Ramos (cell line): Measurements from ENCODE around the gene SF3A2.
"Not testable (repeated sequence)": the region's sequence is repeated elsewhere in the genome, so short reads cannot be mapped to it uniquely, and the experiment has no call there.

ENCODE experiments used
- in situ Hi-C: fragments of 300-500 bp; cut with MboI; formaldehyde crosslinking; loops from one replicate; pipeline ENCODE4 v1.14.3; 2022; ENCODE audit warnings: low sequenced_read_pairs; ENCODE audit not compliant: unreplicated experiment

Gene SF3A2

DNA sequence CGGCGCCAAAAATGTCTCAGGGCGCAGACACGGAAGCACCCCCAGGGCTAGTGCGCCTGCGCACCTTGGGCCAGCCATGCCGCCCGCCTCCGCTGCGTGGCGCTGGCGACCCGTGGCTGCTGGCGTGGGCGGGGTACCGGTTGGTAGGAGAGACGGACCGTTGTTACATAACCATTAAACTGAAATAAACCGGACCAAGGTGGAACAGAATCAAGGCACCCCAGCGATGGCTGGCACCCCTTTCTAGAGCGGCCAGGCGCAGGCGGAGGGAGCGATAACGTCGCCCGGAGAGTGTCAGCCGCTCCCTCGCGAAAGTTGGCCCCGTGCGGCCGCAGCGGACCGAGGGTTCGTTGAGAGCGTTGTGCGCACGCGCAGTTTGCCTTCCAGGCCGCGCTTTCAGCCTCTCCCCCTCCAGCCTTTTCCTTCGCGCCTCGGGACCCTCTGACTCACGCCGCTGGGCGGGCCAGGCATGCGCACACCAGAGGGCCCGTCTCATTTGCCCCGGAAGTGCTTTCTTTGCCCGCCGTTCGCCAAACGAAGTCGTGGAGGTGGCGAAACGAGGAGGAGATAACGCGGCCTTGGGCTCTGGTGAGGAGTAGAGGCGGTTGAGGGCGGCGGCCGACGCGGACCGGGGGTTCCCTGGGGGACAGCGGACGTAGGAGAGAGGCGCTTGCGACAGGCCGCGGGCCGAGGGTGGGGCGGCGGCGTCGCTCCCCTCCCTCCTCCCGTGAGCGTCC, at the start of gene SF3A2, which contains the start of gene PLEKHJ1:
Gene SF3A2 (plus strand): TSS at position 511 of the 737 bp plus-strand sequence. CDS start 6,595 bp downstream, outside the sequence.
Gene PLEKHJ1 (minus strand): TSS at position 16 of the 737 bp plus-strand sequence. CDS start 81 bp downstream, outside the sequence.
- in situ Hi-C loops: loop anchor here (10.0 kb wide), 1 partner anchor 378 kb away; no protein-coding TSS in a partner anchor

- in situ Hi-C loops: no loop called here
These were observed 49.5 kb upstream of the SF3A2 start for GRCh38 chr19:2187159-2187558.

DNA sequence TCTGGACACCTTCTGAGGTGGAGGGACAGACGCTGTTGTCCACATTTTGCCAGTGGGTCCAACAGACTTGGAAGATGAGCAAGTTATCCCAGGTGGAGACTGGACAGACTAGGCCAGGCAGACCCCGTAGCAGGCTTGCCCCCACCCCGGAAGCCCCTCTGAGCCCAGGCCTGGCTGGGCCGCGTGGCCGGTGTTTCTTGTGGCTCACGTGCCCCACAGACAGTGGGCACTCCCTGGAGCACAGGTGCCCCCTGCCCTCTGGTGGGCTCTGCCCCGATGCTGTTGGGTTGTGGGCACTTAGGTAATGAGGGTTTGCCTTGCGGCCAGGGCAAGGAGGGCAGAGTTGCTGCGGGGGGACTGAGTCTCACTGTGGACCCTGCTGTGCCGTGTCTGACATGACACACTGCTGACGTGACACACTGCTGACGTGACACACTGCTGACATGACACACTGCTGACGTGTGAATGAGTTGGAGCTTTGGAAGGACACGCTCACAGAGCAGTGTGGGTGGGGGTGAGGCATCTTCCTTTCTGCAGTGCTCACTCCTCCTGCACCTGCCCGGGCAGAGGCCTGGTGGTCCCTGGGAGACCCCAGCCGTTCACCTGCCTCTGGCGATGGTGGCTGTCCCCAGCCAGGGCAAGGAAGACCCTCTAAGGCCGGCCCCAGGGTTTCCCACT, 47.8 kb upstream of the SF3A2 start:
- in situ Hi-C loops: no loop called here

- in situ Hi-C loops: no loop called here
These were observed 46.7 kb upstream of the SF3A2 start for GRCh38 chr19:2189880-2190279.

DNA sequence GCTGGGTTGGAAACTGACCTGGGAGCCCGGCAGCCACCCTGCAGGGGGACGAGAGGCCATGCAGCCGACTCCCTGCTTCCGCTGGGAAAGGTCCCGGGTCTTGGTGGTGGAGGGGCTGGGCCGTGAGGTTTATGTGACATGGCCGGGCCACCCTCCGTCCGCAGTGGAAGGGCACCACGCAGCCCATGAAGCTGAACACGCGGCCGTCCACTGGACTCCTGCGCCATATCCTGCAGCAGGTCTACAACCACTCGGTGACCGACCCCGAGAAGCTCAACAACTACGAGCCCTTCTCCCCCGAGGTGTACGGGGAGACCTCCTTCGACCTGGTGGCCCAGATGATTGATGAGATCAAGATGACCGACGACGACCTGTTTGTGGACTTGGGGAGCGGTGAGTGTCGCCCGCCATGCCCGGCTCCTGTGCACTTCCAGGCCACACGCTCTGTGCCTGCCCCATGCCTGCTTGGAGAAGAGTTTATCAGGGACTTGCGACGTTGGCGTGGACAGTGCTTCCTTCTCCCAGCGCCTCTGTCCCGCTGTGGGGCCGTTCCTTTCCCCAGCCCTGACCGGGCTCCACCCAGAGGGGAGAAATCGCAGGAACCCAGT, 45.7 kb upstream of the SF3A2 start:
- in situ Hi-C loops: no loop called here

- in situ Hi-C loops: no loop called here
These were observed 44.9 kb upstream of the SF3A2 start for GRCh38 chr19:2191456-2192310.

DNA sequence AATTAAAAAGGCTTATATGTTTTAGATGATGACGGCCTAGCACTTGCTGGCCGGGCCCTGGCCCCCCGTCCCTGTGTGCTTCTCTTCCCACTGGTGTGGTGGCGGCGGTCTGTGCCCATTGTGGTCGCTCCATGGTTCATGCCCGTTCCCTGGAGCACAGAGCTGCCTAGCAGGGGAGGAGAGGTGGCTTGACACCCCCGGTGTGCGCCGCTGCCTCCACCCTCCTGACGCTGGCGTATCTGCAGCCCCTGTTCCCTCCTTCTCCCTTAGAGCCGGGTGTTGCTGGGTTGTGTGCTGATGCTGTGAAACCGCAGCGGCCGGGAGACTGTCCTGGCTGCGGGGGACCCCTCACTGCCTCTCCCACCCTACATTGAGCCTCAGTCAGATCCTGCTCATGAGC, 43.8 kb upstream of the SF3A2 start:
- in situ Hi-C loops: no loop called here

DNA sequence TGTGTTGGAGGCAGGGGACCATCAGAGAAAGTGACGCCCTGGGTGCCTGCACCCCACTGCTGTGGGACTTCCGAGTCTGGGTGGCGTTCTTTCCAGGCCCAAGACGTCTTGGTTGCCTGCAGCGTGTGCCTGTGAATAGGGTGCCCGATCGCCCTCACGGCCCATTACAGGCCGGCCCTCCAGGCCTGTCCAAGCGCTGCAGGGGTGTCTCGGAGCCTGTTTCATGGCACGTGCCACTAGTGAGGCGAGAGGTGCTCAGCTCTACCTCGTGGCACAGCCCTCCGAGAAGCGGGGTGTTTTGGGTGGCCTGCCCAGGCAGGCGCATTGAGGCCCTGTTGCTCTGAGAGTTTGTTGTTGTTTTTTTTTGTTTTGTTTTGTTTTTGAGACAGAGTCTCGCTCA, 42.8 kb upstream of the SF3A2 start:
- in situ Hi-C loops: no loop called here

GRCh38 chr19:2194513-2195078, 42.0 kb upstream of the SF3A2 start:
- in situ Hi-C loops: no loop called here

GRCh38 chr19:2195361-2195760, 41.3 kb upstream of the SF3A2 start:
- in situ Hi-C loops: no loop called here

- in situ Hi-C loops: no loop called here
These were observed 40.7 kb upstream of the SF3A2 start for GRCh38 chr19:2195914-2196313.

DNA sequence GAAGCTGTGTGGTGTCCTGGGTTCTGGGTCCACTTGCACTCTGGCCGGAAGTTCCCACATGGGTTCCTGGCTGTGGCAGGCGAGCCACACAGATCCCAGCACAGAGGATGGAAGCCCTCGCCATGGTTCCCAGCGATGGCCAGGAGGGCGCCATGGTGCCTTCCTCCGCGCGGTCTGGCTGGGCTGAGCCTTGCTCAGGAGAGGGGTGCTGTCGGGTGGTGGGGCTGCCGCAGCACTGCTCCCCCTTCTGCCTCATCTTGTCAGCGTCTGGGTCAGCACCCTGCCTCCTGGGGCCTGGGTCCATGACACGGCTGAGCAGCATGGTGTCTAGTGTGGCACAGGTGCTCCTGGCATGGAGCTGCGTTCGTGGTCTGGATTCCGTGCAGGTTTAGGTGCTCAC, 39.4 kb upstream of the SF3A2 start:
- in situ Hi-C loops: no loop called here

GRCh38 chr19:2198317-2198716, 38.3 kb upstream of the SF3A2 start:
- in situ Hi-C loops: no loop called here

- in situ Hi-C loops: no loop called here
These were observed 37.4 kb upstream of the SF3A2 start for GRCh38 chr19:2199215-2199614.

GRCh38 chr19:2199861-2200623, 36.6 kb upstream of the SF3A2 start:
- in situ Hi-C loops: no loop called here

DNA sequence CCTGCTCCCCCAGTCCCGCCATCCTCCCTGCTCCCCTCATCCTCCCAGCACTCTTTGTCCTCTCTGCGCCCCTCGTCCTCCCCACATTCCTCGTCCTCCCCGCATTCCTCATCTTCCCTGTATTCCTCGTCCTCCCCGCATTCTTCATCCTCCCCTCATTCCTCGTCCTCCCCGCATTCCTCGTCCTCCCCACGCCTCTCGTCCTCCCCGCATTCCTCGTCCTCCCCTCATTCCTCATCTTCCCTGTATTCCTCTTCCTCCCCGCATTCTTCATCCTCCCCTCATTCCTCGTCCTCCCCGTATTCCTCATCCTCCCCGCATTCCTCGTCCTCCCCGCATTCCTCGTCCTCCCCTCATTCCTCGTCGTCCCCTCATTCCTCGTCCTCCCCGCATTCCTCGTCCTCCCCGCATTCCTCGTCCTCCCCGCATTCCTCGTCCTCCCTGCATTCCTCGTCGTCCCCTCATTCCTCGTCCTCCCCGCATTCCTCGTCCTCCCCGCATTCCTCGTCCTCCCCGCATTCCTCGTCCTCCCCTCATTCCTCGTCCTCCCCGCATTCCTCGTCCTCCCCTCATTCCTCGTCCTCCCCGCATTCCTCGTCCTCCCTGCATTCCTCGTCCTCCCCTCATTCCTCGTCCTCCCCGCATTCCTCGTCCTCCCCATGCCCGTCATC, 35.9 kb upstream of the SF3A2 start:
- in situ Hi-C loops: not testable (repeated sequence)

GRCh38 chr19:2201473-2202148, 35.0 kb upstream of the SF3A2 start:
- in situ Hi-C loops: no loop called here

DNA sequence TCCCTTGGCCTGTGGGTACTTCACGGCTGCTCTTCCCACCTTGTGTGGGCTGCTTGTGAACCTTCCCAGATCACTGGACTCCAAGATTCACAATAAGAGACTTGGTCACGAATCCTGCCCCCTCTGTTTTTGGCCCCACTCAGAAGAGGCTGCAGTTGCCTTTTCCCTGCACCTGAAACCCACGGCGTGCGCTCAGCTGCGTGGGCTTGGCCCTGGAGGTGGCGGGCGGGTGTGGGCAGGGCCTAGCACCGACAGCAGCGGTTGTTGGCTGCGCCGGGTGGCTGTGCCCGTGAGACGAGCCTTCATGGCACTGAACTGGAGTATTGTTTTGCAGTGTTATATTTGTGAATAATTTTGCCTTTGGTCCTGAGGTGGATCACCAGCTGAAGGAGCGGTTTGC, 34.3 kb upstream of the SF3A2 start:
- in situ Hi-C loops: no loop called here
